IgD-negative memory B cell (primary cell): ENCODE measurements around the gene ZNF423. TPM values are rescaled to one million over a fixed set of nuclear protein-coding genes. Genes with fewer than 3 reads are reported as not detected.
"Not testable (repeated sequence)": the region's sequence is repeated elsewhere in the genome, so short reads cannot be mapped to it uniquely, and the experiment has no call there.

Experiments used
- H3K27ac Mint-ChIP-seq, 3 donors: one replicate each; pipeline ENCODE4 v1.8.0; 2020 to 2022; ENCODE audit warnings: mild to moderate bottlenecking in 3 of 3, mixed read lengths in 3 of 3, moderate library complexity in 1 of 3
- H3K27me3 Mint-ChIP-seq: one replicate; pipeline ENCODE4 v1.8.0; 2021; ENCODE audit warnings: mixed read lengths
- H3K36me3 Mint-ChIP-seq: one replicate; pipeline ENCODE4 v1.8.0; 2020; ENCODE audit warnings: mild to moderate bottlenecking, mixed read lengths
- H3K4me1 Mint-ChIP-seq, 3 donors: one replicate each; pipeline ENCODE4 v1.8.0; 2020 to 2022; ENCODE audit warnings: mixed read lengths in 3 of 3, mild to moderate bottlenecking in 1 of 3
- H3K4me3 Mint-ChIP-seq, 4 donors: one replicate each; pipeline ENCODE4 v1.8.0; 2020 to 2022; ENCODE audit warnings: mild to moderate bottlenecking in 4 of 4, mixed read lengths in 4 of 4, moderate library complexity in 3 of 4
- H3K9me3 Mint-ChIP-seq, 3 donors: one replicate each; pipeline ENCODE4 v1.8.0; 2020 to 2021; ENCODE audit warnings: mixed read lengths in 3 of 3, mild to moderate bottlenecking in 1 of 3
- polyA plus RNA-seq: library from polyadenylated mRNA; unstranded; fragments of 300-500 nt; fragmentation: Illumina TruSeq; gene quantifications from one replicate; pipeline ENCODE4 v1.2.3, GENCODE V29; 2021

ZNF423 gene
- polyA plus RNA-seq, 1 donor from 2014 or later, result not detected

DNA sequence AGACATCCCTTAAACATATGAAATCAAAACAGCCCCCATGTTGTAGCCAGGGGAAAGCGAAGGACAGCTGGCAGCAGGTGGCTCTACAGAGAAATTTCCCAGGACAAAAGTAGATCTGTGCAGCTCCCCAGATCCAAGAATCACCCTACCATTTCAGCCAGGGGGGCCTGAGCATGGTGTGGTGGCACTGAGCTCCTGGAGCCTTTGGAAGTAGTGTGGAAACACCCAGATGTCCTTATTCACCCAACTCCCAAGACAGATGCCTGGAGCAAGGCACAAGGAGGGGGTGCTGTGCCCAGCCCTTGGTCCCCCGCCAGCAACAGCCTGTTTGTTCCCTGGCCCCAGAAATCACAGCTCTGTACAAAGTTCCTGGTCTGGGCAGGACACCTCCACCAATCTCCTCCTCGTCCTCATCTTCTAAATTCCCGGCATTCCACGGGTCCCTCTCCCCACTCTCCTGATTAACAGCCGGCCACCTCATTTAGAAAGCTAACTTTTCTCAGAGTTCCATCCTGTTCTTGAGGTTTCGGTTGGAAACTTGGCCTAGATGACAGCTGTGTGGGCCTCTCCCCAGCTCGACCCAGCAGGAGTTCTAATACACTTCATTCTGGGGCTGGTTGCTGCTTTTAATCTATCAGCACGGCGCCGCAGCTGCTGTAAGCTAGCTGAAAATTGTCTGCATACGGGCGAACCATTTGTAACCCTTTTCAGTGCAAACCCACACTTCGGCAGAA lies 291.2 kb downstream of the ZNF423 start:
- Mint-ChIP-seq H3K27ac (no peak overlapping the region), H3K27me3 (no peaks in the 10 kb centered on the region), H3K36me3 (no peaks in the 10 kb centered on the region), H3K4me1 (no peaks in the 10 kb centered on the region), H3K4me3 (peak overlapping the region in 1 of 4 donors; percentile 18), H3K9me3 (peaks cover 0 to 3% (median 0%) of the 10 kb centered on the region in 3 donors)

DNA sequence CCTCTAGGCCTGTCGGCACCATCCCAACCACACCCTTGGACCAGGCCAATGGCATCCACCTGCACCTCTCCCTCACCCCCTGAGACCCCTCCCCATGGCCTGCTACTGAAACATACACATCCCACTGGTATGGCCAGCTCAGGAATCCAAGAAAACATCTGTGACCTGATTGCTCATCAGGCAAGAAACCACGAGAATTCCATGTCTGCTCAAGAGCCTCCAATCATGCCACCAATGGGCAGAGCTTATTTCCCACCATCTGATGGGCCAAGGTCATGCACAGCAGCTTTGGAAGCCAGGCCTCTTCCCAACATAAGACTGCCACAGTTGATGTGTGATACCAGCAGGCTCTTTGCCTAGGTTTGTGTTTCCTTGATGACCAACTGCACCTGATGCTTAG lies 292.2 kb downstream of the ZNF423 start:
- Mint-ChIP-seq H3K27me3 (no peaks in the 10 kb centered on the region), H3K4me1 (peaks cover 0 to 1% (median 0%) of the 10 kb centered on the region in 3 donors), H3K36me3 (no peaks in the 10 kb centered on the region), H3K27ac (no peak overlapping the region), H3K9me3 (peaks cover 0 to 3% (median 0%) of the 10 kb centered on the region in 3 donors), H3K4me3 (no peak overlapping the region)

DNA sequence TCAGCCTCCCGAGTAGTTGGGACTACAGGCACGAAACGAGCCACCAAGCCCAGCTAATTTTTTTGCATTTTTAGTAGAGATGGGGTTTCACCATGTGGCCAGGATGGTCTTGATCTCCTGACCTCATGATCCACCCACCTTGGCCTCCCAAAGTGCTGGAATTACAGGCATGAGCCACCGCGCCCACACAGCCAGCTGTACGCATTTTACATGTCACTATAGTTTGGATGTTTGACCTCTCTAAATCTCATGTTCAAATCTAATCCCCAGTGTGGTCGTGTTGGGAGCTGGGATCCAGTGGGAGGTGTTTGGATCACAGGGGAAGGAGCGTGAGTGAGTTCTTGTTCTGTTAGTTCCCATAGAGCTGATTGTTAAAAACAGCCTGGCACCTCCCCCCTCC lies 293.0 kb downstream of the ZNF423 start:
- not testable (repeated sequence) for H3K4me1 Mint-ChIP-seq, H3K9me3 Mint-ChIP-seq, H3K4me3 Mint-ChIP-seq, H3K27me3 Mint-ChIP-seq, H3K27ac Mint-ChIP-seq, H3K36me3 Mint-ChIP-seq

DNA sequence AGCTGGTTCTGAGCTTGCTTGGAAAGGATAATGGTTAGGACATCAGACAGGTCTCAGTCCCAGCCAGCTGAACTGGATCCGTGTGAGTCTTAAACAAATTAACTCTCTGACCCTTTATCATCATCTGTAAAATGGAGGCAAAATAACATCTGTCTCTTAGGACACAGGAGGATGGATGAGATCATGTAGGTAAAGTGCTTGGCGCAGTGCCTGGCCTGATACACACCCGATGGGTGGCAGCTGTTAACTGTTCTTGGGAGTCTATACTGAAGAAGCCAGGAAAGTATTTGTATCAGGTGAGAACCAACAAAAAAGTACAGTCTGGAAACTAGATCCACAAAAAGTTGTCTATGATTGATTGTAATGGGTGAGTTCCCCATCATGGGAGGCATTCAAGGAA lies 293.7 kb downstream of the ZNF423 start:
- no peaks in the 10 kb centered on the region for H3K36me3 Mint-ChIP-seq
- no peaks in the 10 kb centered on the region for H3K27me3 Mint-ChIP-seq
- H3K4me1 Mint-ChIP-seq, result peaks cover 0 to 1% (median 0%) of the 10 kb centered on the region in 3 donors
- no peak overlapping the region for H3K27ac Mint-ChIP-seq
- H3K9me3 Mint-ChIP-seq, result no peaks in the 10 kb centered on the region
- H3K4me3 Mint-ChIP-seq, result no peak overlapping the region

DNA sequence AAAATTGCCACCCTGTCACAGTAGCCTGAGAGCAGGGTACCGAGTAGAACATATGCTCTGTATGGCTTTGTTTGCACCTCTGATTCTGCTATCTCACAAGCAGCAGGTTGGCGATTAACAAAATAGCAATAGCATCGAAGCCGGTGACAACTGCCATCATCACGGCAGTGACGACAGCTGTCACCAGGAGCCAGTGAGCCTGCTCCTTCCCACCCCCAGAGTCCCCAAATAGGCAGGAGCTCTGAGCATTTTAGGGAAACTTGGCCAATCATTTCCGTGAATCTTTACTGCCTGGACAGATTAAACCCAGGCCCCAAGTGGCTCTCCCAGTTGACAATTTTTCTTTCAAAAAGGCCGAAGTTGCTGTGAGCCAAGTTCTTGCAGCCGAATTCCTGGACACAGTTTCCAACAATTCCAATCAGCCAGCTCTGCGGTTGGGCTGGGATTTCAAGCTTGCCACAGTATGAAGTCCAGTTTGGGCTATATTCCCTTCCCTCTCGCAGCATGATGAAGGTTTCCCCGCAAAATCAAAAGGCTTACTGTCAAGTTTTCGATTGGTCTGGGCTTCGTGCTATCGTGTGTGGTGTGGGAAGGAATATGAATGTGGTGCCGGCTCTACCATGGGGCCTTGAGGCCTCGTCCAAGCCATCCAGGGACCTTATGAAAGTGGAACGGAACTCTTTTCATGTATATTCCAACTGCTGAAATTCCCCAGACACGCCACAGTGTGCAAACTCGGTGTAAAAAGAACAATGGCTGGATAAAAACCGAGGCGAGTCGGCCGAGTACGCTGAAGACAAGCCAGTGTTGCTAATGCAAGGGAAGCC lies 295.7 kb downstream of the ZNF423 start:
- peaks cover 0 to 1% (median 0%) of the 10 kb centered on the region in 3 donors for H3K4me1 Mint-ChIP-seq
- peaks cover 2% of the 10 kb centered on the region for H3K27me3 Mint-ChIP-seq

DNA sequence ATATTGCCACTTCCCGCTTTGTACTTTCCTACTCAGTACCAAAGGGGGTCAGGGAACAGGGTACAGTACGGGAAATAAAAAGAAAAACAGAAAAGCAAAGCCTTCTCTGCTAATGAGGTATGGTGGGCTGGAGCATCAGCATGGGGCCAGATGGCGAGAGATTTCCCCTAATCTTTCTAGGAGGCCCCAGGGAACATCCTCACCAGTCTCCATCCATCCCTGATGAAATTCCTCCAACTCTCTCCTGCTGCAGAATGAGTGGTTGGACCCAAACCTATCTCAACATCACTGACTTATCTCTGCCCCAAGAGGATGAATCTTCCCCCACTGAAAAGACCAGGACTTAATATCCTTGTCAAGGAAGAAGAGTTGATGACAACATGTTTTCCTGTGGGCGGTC lies 296.7 kb downstream of the ZNF423 start:
- Mint-ChIP-seq H3K36me3 (no peaks in the 10 kb centered on the region), H3K27me3 (peaks cover 3% of the 10 kb centered on the region), H3K4me3 (no peak overlapping the region)

More for the DNA sequence above, 295.7 kb downstream of the ZNF423 start:
- Mint-ChIP-seq H3K27ac (no peak overlapping the region), H3K4me3 (no peak overlapping the region), H3K36me3 (no peaks in the 10 kb centered on the region), H3K9me3 (no peaks in the 10 kb centered on the region)

DNA sequence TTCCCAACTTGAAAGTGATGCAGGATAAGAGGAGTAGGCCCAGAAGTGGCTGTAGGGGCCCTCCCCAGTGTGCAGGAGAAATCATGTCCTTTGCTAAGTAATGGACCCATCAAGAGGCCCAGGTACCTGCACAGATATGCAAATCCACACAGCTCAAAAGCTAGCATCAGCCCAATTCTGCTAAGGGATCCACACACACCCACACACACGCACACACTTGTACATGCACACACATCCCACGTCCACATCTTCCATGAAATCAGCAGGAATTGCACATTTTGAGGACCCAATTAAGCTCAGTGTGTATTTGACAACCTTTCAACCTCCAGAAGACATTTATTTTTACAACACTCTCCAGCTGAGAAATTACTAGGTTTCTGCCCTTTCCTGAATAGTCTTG lies 297.5 kb downstream of the ZNF423 start:
- no peak overlapping the region for H3K27ac Mint-ChIP-seq
- H3K9me3 Mint-ChIP-seq, result no peaks in the 10 kb centered on the region
- peaks cover 9% of the 10 kb centered on the region for H3K27me3 Mint-ChIP-seq
- H3K36me3 Mint-ChIP-seq, result no peaks in the 10 kb centered on the region
- H3K4me3 Mint-ChIP-seq, result no peak overlapping the region
- peaks cover 0 to 1% (median 0%) of the 10 kb centered on the region in 3 donors for H3K4me1 Mint-ChIP-seq

More for the DNA sequence above, 296.7 kb downstream of the ZNF423 start:
- H3K27ac Mint-ChIP-seq, result no peak overlapping the region
- no peaks in the 10 kb centered on the region for H3K9me3 Mint-ChIP-seq
- peaks cover 0 to 1% (median 0%) of the 10 kb centered on the region in 3 donors for H3K4me1 Mint-ChIP-seq

DNA sequence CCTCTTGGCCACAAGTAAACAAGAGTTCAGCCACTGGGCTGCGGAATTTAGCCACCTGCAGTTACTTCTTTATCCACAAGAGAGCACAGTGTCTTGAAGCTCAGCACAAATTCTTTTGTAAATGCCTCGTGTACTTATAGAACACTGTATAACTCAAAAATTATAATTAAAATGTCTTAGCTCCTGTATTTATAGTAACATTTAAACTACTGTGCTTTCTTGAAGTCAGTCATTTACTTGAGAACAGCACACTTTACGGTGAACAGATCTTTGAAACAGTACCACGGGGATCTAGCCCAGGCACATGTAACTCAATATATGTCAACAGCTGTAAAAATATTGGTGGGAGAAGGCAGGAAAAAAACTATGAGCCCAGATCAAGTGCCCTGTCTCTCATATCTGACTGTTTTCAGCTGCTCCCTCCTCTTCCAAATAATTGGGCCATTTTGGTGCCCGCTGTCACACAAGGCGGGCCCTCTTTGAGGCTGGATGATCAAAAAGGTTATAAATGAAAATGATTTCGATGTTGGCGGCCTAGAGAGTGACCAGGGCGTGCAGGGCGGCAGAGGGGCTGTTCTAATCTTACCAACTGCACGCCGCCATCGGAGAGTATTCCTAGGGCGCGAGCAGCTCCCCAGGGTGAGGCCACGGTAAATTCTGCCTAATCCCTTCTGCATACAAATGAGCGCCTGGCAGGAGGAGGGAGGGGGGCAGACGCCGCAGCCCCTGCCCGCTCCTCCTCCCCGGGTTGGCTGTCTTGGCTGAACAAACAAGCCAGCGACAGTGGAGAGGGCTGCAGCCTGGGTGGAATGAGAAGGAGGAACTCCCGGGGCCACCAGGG lies 299.1 kb downstream of the ZNF423 start:
- peaks cover 0 to 1% (median 0%) of the 10 kb centered on the region in 3 donors for H3K4me1 Mint-ChIP-seq
- no peak overlapping the region for H3K4me3 Mint-ChIP-seq
- H3K27ac Mint-ChIP-seq, result no peak overlapping the region
- H3K9me3 Mint-ChIP-seq, result no peaks in the 10 kb centered on the region
- peaks cover 9% of the 10 kb centered on the region for H3K27me3 Mint-ChIP-seq
- H3K36me3 Mint-ChIP-seq, result no peaks in the 10 kb centered on the region

DNA sequence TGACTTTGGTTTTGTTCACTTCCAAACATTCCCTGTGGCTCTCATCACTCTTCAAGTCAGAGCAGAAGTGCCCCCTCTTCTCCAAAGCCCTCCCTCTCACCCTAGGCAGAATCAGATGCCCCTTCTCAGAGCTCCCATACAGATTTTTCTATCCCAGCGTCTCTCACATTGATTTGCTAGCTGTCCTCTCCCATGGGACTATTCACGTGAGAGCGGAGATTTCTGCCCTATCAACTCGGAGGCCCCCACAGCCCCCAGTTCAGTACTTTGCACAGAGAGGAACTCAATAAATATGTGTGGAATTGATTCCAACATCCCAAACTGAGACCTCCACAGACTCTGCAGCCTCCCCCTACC lies 299.7 kb downstream of the ZNF423 start:
- Mint-ChIP-seq H3K27ac (no peak overlapping the region), H3K9me3 (no peaks in the 10 kb centered on the region), H3K4me1 (peaks cover 0 to 2% (median 0%) of the 10 kb centered on the region in 3 donors), H3K36me3 (no peaks in the 10 kb centered on the region), H3K4me3 (no peak overlapping the region), H3K27me3 (peaks cover 14% of the 10 kb centered on the region)

DNA sequence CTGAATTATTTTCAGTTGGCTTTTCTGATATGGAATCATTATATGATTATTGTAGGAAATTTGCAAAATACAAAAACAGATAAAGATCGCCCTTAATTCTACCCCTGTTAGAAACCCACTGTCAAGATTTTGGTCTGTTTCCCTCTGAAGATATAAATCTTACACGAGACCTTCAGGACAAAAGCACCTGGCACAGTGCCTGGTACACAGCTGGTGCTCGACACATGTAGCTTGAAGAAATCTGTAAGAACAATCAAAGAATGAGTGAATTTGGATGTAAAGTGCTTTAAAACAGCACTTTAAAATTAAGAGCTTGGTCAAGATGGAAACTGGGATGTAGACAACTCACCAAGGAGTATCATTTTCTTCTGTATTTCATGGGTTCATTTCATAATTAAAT lies 301.2 kb downstream of the ZNF423 start:
- Mint-ChIP-seq H3K36me3 (peaks cover 1% of the 10 kb centered on the region), H3K9me3 (no peaks in the 10 kb centered on the region), H3K27me3 (peaks cover 16% of the 10 kb centered on the region), H3K4me3 (no peak overlapping the region), H3K27ac (no peak overlapping the region), H3K4me1 (peaks cover 0 to 3% (median 0%) of the 10 kb centered on the region in 3 donors)

DNA sequence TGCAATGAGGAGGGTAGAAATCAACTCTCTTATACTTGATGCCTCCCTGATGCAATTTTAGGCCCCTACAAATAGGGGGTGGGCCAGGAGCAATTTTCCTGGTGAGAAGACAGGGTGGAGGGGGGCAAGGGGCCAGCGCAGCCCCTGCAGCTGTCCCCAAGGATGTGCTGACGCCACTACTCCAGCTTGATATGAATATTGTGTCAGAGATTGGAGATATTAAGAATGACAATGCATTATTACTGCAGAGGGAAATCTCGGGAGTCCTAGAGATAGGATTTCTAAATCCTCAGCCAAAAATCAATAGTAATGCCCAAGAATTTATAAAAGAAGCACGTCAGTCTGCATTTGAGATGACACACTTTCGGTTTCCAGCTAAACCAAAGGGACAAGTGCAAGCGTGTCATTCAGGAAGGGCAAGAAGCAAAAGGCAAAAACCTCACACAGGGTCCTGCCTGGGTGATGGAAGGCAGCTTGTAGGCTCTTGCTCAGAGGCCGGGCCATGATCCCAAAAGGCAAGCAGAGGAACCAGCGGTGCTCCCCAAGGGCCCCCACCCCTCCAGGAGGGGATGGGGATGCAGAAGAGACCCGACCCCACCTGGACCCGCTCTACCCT lies 303.5 kb downstream of the ZNF423 start:
- Mint-ChIP-seq H3K9me3 (no peaks in the 10 kb centered on the region), H3K27ac (no peak overlapping the region), H3K27me3 (peaks cover 16% of the 10 kb centered on the region), H3K4me3 (no peak overlapping the region), H3K36me3 (peaks cover 1% of the 10 kb centered on the region), H3K4me1 (peaks cover 0 to 1% (median 0%) of the 10 kb centered on the region in 3 donors)

DNA sequence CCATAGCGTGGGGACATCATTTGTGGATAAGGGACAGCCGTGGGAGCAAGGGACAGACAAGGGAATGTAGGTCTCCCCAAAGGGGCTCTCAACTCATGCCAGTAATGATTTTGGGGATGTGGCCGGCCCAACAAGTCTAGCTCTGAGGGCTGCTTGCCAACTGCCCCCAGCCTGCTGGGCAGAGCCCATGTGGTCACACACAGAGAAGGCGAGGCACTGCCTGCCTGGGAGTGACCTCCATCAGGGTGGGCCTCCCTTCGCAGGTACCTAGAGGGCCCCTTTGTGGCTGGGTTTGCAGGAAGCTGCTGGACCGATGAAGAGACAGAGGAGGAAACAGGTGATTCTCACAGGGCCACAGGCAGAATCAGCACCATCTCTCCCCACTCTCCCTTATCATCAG lies 305.2 kb downstream of the ZNF423 start:
- peaks cover 18% of the 10 kb centered on the region for H3K27me3 Mint-ChIP-seq
- no peak overlapping the region for H3K27ac Mint-ChIP-seq
- no peak overlapping the region for H3K4me3 Mint-ChIP-seq
- H3K9me3 Mint-ChIP-seq, result no peaks in the 10 kb centered on the region
- peaks cover 1% of the 10 kb centered on the region for H3K36me3 Mint-ChIP-seq
- peaks cover 0 to 1% (median 0%) of the 10 kb centered on the region in 3 donors for H3K4me1 Mint-ChIP-seq

DNA sequence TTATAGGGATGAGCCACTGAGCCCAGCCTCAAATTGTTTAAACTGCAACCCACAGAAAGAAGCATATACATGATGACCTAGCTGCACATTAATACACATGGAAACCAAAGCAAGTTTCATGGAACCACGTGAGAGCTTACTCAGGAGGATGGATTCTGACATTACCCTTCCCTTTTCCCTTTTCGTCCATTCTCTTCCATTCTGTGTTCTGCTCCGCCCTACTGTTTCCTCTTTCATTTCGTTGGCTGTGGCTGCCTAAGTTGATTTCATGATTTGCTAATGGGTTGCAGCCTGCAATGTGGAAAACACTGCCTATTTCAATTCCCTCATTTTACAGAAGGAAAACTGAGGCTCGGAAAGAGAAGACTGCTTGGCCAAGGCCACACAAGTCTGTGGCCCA lies 305.8 kb downstream of the ZNF423 start:
- H3K27me3 Mint-ChIP-seq, result peaks cover 18% of the 10 kb centered on the region
- H3K4me3 Mint-ChIP-seq, result no peak overlapping the region
- no peaks in the 10 kb centered on the region for H3K9me3 Mint-ChIP-seq
- H3K36me3 Mint-ChIP-seq, result peaks cover 1% of the 10 kb centered on the region
- H3K27ac Mint-ChIP-seq, result no peak overlapping the region
- H3K4me1 Mint-ChIP-seq, result peaks cover 0 to 1% (median 0%) of the 10 kb centered on the region in 3 donors

DNA sequence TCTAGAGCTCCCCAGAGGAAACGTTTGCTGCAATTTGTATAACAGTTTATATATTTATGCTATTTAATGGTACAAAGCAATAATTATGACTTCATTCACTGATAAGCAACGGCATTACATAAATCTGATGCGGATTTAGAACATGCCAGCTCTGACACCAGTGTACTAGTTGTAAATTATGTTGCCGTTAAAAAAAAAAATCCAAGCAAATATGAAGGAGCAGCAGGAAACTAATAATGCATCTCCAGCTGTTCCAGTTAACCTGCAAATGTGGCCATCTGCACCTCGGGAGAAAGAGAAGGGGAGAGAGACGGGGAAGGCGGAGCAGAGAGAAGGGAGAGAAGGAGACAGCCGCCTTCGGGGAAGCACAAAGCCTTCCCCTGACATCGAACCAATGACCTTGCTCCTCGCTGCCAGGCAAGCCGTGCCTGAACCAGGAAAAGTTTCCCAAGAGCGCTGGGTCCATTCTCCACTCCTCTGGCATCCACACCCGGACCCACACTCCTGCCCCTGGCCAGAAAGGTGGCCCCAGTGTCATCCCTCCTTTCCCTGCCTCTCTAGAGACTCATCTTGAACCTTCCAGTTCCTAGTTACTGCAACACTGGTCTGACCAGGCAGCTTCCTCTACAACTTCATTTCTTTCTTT lies 307.5 kb downstream of the ZNF423 start:
- Mint-ChIP-seq H3K36me3 (peaks cover 1% of the 10 kb centered on the region), H3K27ac (no peak overlapping the region), H3K4me1 (peaks cover 0 to 1% (median 0%) of the 10 kb centered on the region in 3 donors), H3K4me3 (no peak overlapping the region), H3K9me3 (peaks cover 0 to 2% (median 0%) of the 10 kb centered on the region in 3 donors), H3K27me3 (peaks cover 13% of the 10 kb centered on the region)
